Measurements from ENCODE around the gene EIF5A.

EIF5A gene

GRCh38 chr17:7289256-7290032 is 18.0 kb upstream of the EIF5A start:
- no peak for DNase-seq

- no peak for DNase-seq
These were observed 17.3 kb upstream of the EIF5A start for GRCh38 chr17:7290166-7290565.

DNA sequence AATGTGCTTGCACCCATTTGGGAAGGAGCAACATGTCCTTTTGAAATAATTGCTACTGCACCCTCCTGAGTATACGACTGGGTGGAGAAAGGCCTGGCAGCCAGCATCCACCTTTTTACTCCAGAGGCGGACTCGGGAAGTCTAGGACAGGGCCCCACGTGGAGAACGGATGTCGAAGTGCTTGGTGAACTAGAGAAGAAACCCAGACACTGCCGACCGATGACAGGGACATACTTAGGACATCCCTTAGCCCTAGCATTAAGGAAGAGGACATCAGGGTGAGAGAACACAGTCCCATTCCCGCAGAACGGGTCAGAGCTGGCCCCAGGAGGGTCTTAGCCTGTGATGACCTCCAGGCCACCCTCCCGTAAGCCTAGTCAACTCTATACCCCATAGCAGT is 16.7 kb upstream of the EIF5A start:
- DNase-seq: no peak

GRCh38 chr17:7292194-7292593 is 15.2 kb upstream of the EIF5A start:
- DNase-seq: no peak

GRCh38 chr17:7292729-7293128 is 14.7 kb upstream of the EIF5A start:
- DNase-seq: no peak

DNA sequence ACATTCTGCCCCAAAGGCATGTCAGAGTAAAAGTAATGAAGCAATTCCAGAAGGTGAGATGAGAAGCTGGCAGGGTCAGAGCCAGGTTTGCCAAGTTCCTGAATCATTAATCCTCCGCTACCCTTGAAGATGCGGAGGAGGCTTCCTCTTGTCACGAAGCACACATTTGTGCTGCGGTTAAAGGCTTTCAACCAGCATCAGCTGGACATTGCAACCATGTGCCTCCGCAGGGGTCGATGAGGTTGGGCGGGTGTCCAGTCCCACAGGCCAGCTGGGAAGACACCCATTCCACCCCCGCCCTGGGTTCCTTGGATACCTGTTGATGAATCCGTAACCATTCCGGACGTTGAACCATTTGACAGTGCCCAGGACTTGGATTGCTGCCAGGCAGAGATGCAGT is 14.3 kb upstream of the EIF5A start:
- no peak for DNase-seq

GRCh38 chr17:7293816-7294613 is 13.4 kb upstream of the EIF5A start:
- peak; percentile 56 for DNase-seq

DNA sequence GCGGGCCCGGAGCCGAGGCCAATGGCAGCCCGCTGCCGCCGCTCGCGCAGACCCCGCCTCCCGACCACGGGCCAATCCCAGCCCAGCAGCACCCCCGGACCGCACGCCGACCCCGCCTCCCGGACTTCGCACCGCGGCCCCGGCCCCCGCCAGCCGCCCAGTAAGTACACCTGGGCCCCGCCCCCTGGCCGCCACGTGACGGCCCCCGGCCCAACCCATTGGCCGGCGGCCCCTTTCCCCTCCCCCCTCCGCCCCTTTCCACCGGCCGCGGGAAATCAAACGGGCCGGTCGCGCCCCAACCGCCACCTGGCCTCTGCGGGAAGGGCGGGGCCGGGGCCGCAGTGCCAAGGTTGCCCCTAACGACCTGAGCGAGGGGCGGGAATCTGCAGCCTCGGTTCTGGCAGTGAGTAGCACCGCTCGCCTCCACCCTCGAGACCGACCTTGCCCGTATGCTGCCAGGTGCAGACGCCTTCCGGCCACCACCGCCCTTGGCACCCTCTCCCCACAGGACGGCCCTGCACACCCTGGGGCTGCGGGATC is 12.7 kb upstream of the EIF5A start, which contains the start of gene YBX2:
TSS of gene YBX2 (minus strand) at position 26 of the 540 bp plus-strand sequence. CDS start 139 bp downstream, outside the sequence.
- DNase-seq: peak; percentile 94

DNA sequence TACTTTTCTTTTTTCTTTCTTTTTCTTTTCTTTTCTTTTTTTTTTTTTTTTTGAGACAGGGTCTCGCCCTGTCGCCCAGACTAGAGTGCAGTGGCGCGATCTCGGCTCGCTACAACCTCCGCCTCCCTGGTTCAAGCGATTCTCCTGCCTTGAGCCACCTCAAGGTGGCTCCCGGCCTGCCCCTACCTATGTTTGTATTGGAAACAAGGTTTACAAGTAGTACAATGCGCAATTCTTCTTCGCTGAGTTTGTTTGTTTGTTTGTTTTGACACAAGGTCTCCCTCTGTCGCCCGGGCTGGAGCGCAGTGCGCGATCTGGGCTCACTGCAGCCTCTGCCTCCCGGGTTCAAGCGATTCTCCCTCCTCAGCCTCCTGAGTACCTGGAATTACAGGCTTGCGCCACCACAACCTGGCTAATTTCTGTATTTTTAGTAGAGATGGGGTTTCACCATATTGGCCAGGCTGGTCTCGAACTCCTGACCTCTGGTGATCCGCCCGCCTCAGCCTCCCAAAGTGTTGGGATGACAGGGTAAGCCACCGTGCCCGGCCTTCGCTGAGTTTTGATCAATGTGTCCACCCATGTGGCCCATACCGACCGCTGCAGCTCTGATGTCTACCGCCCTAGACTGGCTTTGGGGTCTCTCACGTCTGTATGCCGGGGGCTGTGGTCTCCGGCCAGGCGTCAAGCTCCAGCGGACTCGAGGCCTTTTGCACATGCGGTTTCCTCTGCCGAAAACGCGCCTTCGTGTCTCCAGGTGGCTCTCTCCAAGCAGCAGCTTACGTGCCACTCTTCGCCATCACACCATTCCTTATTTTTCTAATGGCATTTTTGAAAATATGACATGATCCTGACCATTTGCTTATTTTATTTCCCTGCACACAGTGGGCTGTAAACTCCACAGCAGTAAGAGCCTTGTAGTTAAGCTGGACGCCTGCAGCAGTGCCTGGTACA is 11.9 kb upstream of the EIF5A start:
- DNase-seq: no peak

GRCh38 chr17:7296189-7296861 is 11.1 kb upstream of the EIF5A start:
- peak; percentile 79 for DNase-seq

GRCh38 chr17:7304179-7304578 is 3.2 kb upstream of the EIF5A start:
- no peak for DNase-seq

DNA sequence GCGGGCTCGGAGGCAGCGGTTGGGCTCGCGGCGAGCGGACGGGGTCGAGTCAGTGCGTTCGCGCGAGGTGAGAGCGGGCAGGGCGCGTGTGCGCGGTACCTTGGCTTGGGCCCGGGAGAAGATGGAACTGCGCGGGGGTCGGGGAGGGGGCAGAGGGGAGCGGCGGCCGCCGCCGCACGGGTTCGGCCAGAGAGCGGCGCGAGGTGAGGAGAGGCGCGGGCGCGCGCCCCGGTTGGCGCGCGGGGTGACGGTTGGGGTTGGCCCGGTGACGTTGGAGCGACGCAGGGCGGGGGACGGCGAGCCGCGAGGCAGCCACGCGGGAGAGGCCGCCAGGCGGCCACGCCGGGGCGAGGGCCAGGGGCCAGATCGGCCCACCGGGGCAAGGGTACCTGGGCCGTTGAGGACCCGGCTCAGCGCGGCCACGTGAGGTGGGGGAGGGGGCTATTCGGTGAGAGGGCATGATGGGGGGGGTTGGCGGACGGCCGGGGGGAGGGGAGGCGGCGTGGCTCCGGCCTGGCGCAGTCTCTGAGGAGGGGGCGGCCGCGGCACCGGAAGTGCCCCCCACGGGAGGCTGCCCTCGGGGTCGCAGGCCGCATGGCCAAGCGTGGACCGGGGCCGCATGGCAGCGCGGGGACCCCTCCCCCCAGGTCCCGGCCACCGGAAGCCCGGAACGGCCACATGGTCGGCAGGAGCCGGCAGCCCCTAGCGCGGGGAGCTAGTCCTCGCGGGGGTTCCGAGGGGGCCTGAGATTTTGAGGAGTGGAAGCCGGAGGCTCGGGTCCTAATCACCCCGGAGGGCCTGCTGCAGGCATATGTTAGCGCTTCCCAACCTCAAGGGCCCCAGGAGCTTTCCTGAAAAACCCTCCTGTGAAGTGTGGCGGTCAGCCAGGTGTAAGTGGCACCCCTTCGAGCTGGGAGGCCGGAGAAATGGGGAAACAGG is 527 bp downstream of the EIF5A start:
- no peak for DNase-seq

GRCh38 chr17:7308625-7309433 is 1.4 kb downstream of the EIF5A start:
- DNase-seq: peak; percentile 66

GRCh38 chr17:7309628-7310027 is 2.2 kb downstream of the EIF5A start:
- no peak for DNase-seq

- DNase-seq: no peak
These were observed 3.8 kb downstream of the EIF5A start for GRCh38 chr17:7311110-7311705.

GRCh38 chr17:7312432-7313087 is 5.1 kb downstream of the EIF5A start:
- no peak for DNase-seq

DNA sequence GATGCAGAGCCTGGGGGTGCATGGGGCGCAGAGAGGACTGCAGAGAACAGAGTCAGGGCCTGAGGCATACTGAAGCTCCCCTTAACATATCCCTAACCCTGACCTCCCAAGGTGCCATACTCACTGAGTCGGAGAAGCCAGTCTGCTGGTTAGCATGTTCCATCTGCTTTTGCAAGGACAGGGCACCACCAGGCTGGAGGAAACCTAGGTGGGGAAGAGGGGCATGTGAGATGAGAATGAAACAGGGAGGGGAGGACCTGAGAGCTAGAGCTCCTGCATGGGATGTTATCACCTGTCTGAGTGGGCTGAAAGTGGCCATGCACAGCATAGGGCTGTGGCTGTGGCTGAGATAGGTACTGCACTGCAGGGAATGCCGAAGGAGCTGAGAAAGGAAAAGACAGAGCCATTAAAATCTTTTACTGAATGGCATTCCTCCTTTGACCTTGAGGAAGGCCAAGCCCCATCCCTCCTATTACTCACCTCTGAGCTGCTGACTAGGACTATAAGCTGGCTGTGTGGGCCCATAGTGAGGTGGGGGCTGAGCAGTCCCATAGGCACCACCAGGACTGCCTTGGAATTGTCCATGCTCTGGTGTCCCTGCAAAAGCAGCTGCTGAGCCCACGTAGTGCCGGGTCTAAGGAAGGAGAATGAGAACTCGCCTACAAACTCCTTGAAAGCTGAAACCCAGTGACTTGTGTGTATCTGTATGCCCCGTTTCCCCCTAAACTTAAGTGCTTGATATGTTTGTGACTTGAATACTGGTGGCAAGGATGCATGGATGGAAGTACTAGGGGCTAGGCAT is 5.9 kb downstream of the EIF5A start:
- DNase-seq: no peak

All from NCI-H345 (cell line).